ENCODE results near the gene MEIKIN.

Gene MEIKIN

DNA sequence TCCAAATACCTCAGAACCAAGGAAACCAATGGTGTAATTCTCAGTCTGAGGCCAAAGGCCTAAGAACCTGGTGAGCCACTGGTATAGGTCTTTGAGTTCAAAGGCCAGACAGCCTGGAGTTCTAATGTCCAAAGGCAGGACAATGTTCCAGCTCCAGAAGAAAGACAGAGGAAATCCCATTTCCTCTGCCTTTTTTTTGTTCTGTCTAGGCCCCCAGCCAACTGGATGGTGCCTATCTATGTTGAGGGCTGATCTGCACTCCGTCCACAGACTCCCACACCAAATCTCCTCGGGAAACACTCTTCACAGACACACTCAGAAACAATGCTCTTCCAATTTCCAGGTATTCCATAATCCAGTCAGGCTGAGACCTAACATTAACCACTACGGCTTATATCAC is 178.8 kb downstream of the MEIKIN start:
- DNase-seq = no peak

DNA sequence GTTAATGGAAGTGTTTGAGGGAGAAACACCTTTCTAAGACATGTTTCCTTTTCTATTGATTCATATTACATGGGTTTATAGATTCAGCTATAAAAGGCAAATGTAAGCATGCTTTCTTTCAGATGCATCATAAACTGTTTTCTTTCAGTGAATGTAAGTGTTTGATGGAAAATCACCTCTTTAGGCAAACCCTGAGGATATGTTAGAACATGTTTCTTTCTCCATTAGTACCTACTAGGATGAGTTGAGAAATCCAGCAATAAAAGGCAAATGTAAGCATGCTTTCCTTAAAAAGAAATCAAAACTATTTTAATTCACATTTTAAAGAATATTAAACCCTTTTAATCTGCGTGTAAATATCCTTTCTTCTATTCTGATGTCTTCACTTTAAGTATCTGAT is 180.2 kb downstream of the MEIKIN start:
- no peak for DNase-seq

DNA sequence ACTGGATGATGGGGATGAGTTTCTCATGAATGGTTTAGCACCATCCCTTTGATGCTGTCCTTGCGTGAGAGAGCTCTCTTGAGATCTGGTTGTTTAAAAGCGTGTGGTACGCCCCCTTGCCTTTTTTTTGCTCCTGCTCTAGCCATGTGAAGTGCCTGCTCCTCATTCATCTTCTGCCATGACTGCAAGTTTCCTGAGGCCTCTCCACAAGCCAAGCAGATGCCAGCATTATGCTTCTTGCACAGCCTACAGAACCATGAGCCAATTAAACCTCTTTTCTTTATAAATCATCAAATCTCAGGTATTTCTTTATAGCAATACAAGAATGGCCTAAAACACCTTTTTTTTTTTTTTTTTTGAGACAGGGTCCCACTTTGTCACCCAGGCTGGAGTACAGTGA is 181.5 kb downstream of the MEIKIN start:
- DNase-seq = no peak

- no peak for DNase-seq
Observed at GRCh38 chr5:131760793-131761192, 184.7 kb downstream of the MEIKIN start.

DNA sequence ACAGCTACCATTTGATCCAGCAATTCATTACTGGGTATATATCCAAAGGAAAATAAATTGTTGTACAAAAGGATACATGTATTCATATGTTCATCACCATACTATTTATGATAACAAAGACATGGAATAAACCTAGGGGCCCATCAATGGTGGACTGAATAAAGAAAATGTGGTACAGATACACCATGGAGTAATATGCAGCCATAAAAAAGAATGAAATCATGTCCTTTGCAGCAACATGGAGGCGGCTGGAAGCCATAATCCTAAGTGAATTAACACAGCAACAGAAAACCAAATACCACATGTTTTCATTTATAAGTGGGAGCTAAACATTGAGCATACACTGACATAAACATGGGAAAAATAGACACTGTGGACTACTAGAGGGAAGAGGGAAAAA is 185.8 kb downstream of the MEIKIN start:
- no peak for DNase-seq

- no peak for DNase-seq
Observed at GRCh38 chr5:131758520-131758900, 187.0 kb downstream of the MEIKIN start.

DNA sequence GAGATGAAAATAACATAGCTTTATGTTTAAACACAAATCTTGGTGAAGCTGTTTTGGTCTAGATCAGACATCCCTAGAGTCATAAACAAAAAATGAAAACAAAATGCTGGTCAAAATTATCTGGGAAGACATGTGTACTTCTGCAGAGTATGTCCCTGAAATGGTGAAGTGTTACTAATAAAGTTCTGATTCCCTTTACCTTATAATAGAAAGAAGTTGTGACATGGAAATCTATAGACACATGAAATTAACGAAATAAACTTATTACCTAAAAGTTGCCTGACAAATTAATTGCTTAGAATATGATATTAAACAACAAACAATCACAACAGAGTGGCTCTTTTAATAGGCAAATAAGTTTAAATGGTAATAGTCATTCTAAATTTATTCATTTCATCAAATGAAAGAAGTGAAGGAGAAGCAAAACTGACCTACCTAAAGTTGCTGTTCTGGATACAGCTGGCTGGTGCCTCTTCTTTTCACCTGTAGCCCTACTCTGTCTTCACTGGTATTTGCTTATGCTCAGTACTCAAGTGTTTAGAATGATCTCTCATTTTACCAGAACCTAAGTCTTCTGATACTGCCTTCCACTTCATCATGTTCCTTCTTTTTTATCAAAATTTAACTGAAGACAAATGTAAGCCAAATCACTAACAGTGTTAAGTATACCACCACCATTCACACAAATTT is 187.5 kb downstream of the MEIKIN start:
- DNase-seq = no peak
